Activated CD4-positive, alpha-beta T cell treated with anti-CD3 and anti-CD28 coated beads for 36 hours (primary cell): Measurements from ENCODE around the gene TTLL9. TPM values are rescaled to one million over a fixed set of nuclear protein-coding genes. Genes with fewer than 3 reads are reported as not detected.

Experiments used
- ATAC-seq: fragments of 200-7000 bp; cut with Tn5 transposase; one replicate; pipeline ENCODE4 v1.10.0; 2021; ENCODE audit warnings: mild to moderate bottlenecking, moderate library complexity
- CTCF ChIA-PET: fragments of 350-600 bp; sonication (Branson Sonifier 250); formaldehyde crosslinking; loops from one replicate; lab custom pipeline; 2021; ENCODE audit warnings: antibody characterized with exemption; lab: Charles Lee
- POLR2A ChIA-PET: fragments of 350-600 bp; sonication (Branson Sonifier 250); formaldehyde crosslinking; loops from one replicate; lab custom pipeline; 2021; ENCODE audit warnings: antibody characterized with exemption, inconsistent platforms; lab: Charles Lee
- DNase-seq: peaks from one replicate; pipeline ENCODE4 v3.0.0-alpha.2; 2020
- H3K27ac Mint-ChIP-seq: one replicate; pipeline ENCODE4 v1.8.0; 2021; ENCODE audit warnings: mixed read lengths
- H3K27me3 Mint-ChIP-seq: one replicate; pipeline ENCODE4 v1.8.0; 2021; ENCODE audit warnings: mixed read lengths
- H3K36me3 Mint-ChIP-seq: one replicate; pipeline ENCODE4 v1.8.0; 2021; ENCODE audit warnings: low read depth, mixed read lengths
- H3K4me1 Mint-ChIP-seq: one replicate; pipeline ENCODE4 v1.8.0; 2021; ENCODE audit warnings: mixed read lengths
- H3K4me3 Mint-ChIP-seq: one replicate; pipeline ENCODE4 v1.8.0; 2021; ENCODE audit warnings: mild to moderate bottlenecking, moderate library complexity, mixed read lengths
- H3K9me3 Mint-ChIP-seq: one replicate; pipeline ENCODE4 v1.8.0; 2021; ENCODE audit warnings: low read depth, mixed read lengths
- intact Hi-C, 2 experiments: fragments of 100-400 bp; cut with DNase I in 1 of 2; cut with micrococcal nuclease in 1 of 2; formaldehyde crosslinking; loops; one replicate each; pipeline versions ENCODE4 v1.14.2 to v1.15.1; 2022 to 2024; cut with DNase I, micrococcal nuclease
- total RNA-seq, 2 experiments: library from RNA; stranded (reverse); gene quantifications; one replicate each; pipeline ENCODE4 v1.2.3, GENCODE V29; 2021

TTLL9 gene
- total RNA-seq, 2 experiments from 2014 or later = not detected

DNA sequence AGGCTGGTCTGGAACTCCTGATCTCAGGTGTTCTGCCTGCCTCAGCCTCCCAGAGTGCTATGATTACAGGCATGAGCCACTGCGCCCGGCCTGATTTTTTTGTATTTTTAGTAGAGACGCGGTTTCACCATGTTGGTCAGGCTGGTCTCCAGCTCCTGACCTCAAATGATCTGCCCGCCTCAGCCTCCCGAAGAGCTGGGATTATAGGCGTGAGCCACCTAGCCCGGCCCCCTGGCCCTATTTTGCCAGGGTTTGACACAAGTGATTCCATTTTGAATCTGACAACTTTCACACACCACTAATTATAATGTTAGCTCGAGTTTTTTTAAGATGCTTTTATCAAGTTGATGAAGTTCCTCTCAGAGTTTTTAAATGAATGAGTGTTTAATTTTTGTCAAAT, 25.6 kb downstream of the TTLL9 start:
- peaks cover 6% of the 10 kb centered on the region for H3K27me3 Mint-ChIP-seq
- no peaks in the 10 kb centered on the region for H3K9me3 Mint-ChIP-seq
- H3K4me1 Mint-ChIP-seq = no peaks in the 10 kb centered on the region
- H3K27ac Mint-ChIP-seq = no peak overlapping the region
- H3K4me3 Mint-ChIP-seq = no peak overlapping the region
- intact Hi-C loops = no loop called here
- ChIA-PET CTCF (interaction anchor here (1.8 kb wide), 1 partner anchor 56 kb away, joined by 6 read pairs; the partner anchor contains the start of gene PDRG1), POLR2A (no interaction called here)
- DNase-seq (no peak), ATAC-seq (no peak)
- no peaks in the 10 kb centered on the region for H3K36me3 Mint-ChIP-seq

DNA sequence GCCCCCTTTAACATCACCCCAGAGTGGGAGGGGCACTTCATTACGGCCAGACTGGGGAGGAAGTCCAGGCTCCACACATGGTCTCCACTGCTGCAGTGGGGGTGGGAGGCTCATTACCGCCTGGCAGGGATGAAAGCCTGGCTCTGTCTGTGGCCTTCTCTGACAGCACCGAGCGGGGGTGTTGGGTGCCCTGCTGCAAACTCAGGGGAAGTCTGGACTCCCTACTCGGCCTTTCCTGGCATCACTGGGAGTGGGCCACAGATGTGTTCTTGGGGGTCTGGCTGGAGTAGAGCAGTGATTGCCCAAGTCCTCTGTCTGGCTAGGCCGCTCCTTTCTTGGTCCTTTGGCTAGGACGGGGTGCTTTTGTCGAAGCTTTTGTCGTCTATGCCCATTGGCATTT, 27.1 kb downstream of the TTLL9 start:
- CTCF ChIA-PET = interaction anchor here (1.8 kb wide), 1 partner anchor 55 kb away, joined by 6 read pairs; the partner anchor contains the start of gene PDRG1

DNA sequence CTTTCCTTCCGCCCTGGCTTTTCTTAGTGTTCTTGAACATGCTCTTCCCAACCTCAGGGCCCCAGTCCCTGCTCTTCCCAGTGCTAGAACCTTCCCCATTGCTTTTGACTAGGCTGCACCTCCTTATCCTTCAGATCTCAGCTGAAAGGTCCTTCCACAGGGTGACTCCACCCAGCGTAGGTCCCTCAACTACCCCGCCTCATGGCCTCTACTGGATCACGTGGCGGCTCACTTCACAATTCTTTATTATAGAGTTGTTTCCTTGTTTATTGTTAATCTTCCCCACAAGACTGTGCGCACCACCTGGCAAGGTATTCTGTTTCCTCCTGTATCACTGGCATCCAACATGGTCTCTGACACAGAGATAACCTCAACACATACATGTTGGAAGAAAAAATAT, 31.2 kb downstream of the TTLL9 start:
- Mint-ChIP-seq H3K4me3 (no peak overlapping the region), H3K27ac (no peak overlapping the region), H3K9me3 (no peaks in the 10 kb centered on the region), H3K4me1 (no peaks in the 10 kb centered on the region), H3K36me3 (no peaks in the 10 kb centered on the region), H3K27me3 (peaks cover 3% of the 10 kb centered on the region)
- POLR2A ChIA-PET = no interaction called here
- CTCF ChIA-PET = interaction anchor here (0.6 kb wide), 1 partner anchor 50 kb away, joined by 3 read pairs; the partner anchor contains the start of gene PDRG1
- DNase-seq (no peak), ATAC-seq (no peak)
- intact Hi-C loops = no loop called here

More for the DNA sequence above, 27.1 kb downstream of the TTLL9 start:
- no peak for ATAC-seq
- Mint-ChIP-seq H3K36me3 (no peaks in the 10 kb centered on the region), H3K4me3 (no peak overlapping the region), H3K27ac (no peak overlapping the region), H3K4me1 (no peaks in the 10 kb centered on the region), H3K27me3 (peaks cover 5% of the 10 kb centered on the region), H3K9me3 (no peaks in the 10 kb centered on the region)
- intact Hi-C loops = no loop called here
- DNase-seq = no peak
- POLR2A ChIA-PET = no interaction called here

GRCh38 chr20:31903627-31904386, 33.4 kb downstream of the TTLL9 start:
- H3K9me3 Mint-ChIP-seq = no peaks in the 10 kb centered on the region
- H3K36me3 Mint-ChIP-seq = no peaks in the 10 kb centered on the region
- ATAC-seq (no peak), DNase-seq (no peak)
- no peak overlapping the region for H3K27ac Mint-ChIP-seq
- H3K27me3 Mint-ChIP-seq = no peaks in the 10 kb centered on the region
- intact Hi-C loops = no loop called here
- ChIA-PET POLR2A (no interaction called here), CTCF (no interaction called here)
- no peaks in the 10 kb centered on the region for H3K4me1 Mint-ChIP-seq
- H3K4me3 Mint-ChIP-seq = no peak overlapping the region

GRCh38 chr20:31906001-31906400, 35.6 kb downstream of the TTLL9 start:
- intact Hi-C loops = no loop called here
- H3K27me3 Mint-ChIP-seq = no peaks in the 10 kb centered on the region
- no peak for DNase-seq
- H3K9me3 Mint-ChIP-seq = no peaks in the 10 kb centered on the region
- H3K4me3 Mint-ChIP-seq = no peak overlapping the region
- no peak for ATAC-seq
- no peak overlapping the region for H3K27ac Mint-ChIP-seq
- CTCF ChIA-PET = no interaction called here
- POLR2A ChIA-PET = no interaction called here
- H3K4me1 Mint-ChIP-seq = no peaks in the 10 kb centered on the region
- no peaks in the 10 kb centered on the region for H3K36me3 Mint-ChIP-seq

GRCh38 chr20:31907046-31907445, 36.6 kb downstream of the TTLL9 start:
- no peak overlapping the region for H3K27ac Mint-ChIP-seq
- ChIA-PET CTCF (no interaction called here), POLR2A (no interaction called here)
- no peak overlapping the region for H3K4me3 Mint-ChIP-seq
- H3K4me1 Mint-ChIP-seq = no peaks in the 10 kb centered on the region
- H3K27me3 Mint-ChIP-seq = no peaks in the 10 kb centered on the region
- H3K9me3 Mint-ChIP-seq = no peaks in the 10 kb centered on the region
- intact Hi-C loops = no loop called here
- H3K36me3 Mint-ChIP-seq = no peaks in the 10 kb centered on the region
- no peak for ATAC-seq
- no peak for DNase-seq

DNA sequence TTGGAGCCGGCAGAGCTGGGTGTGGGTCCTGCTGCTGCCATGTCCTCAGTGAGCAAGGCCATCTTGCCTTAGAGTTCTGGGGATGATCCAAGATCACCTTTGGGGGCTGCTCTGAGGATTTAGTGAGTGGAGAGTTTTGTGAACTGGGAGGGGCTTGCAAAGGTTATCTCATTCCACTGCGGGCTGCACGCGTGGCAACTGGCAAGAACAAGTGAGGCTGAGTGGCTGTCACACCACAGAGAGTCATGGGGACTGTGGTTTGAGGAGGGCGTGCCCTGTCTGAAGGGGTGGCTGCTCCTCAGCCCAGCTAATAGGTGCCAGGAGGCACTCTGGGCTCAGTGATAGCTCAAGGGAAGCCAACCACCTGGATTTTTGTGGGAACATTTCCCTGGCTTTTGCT, 37.6 kb downstream of the TTLL9 start:
- CTCF ChIA-PET = interaction anchor here (1.0 kb wide), 1 partner anchor 11 kb away, joined by 3 read pairs; no protein-coding TSS in a partner anchor
- ATAC-seq (no peak), DNase-seq (no peak)
- Mint-ChIP-seq H3K4me1 (no peaks in the 10 kb centered on the region), H3K9me3 (no peaks in the 10 kb centered on the region), H3K4me3 (no peak overlapping the region), H3K27ac (no peak overlapping the region), H3K27me3 (no peaks in the 10 kb centered on the region), H3K36me3 (no peaks in the 10 kb centered on the region)
- intact Hi-C loops = no loop called here
- POLR2A ChIA-PET = no interaction called here

DNA sequence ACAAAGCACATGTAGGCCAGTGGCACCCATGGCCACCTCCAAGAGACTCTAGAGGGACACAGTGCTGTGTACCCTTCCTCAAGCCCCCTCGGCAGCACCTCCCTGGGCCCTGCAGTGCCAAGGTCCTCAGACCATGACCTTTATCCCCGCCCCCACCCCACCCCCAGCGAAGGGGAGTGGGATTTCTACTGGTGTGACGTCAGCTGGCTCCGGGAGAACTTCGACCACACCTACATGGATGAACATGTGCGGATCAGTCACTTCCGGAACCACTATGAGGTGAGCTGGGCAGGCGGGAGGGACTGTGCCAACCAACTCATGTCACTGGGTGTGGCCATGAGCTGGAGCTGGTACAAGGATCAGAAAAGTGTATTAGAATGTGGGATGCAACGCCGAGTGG, 38.0 kb downstream of the TTLL9 start:
- Mint-ChIP-seq H3K4me3 (no peak overlapping the region), H3K27ac (no peak overlapping the region), H3K27me3 (no peaks in the 10 kb centered on the region), H3K9me3 (no peaks in the 10 kb centered on the region), H3K36me3 (no peaks in the 10 kb centered on the region), H3K4me1 (no peaks in the 10 kb centered on the region)
- CTCF ChIA-PET = interaction anchor here (1.0 kb wide), 1 partner anchor 11 kb away, joined by 3 read pairs; no protein-coding TSS in a partner anchor
- intact Hi-C loops = no loop called here
- POLR2A ChIA-PET = no interaction called here
- DNase-seq (no peak), ATAC-seq (no peak)

- intact Hi-C loops = no loop called here
- DNase-seq (no peak), ATAC-seq (no peak)
- H3K27me3 Mint-ChIP-seq = no peaks in the 10 kb centered on the region
- ChIA-PET CTCF (interaction anchor here (0.5 kb wide), 1 partner anchor 55 kb away, joined by 3 read pairs; no protein-coding TSS in a partner anchor), POLR2A (no interaction called here)
- no peaks in the 10 kb centered on the region for H3K36me3 Mint-ChIP-seq
- no peak overlapping the region for H3K4me3 Mint-ChIP-seq
- no peaks in the 10 kb centered on the region for H3K4me1 Mint-ChIP-seq
- no peaks in the 10 kb centered on the region for H3K9me3 Mint-ChIP-seq
- H3K27ac Mint-ChIP-seq = no peak overlapping the region
These were observed 39.0 kb downstream of the TTLL9 start for GRCh38 chr20:31909253-31910070.

- ATAC-seq = no peak
- H3K4me3 Mint-ChIP-seq = no peak overlapping the region
- CTCF ChIA-PET = interaction anchor here (0.5 to 0.6 kb wide), 2 partner anchors 55 to 312 kb away, joined by 3 read pairs; no protein-coding TSS in a partner anchor
These were observed 39.8 kb downstream of the TTLL9 start for GRCh38 chr20:31910071-31910803.

More at GRCh38 chr20:31910071-31910803, 39.8 kb downstream of the TTLL9 start:
- H3K4me1 Mint-ChIP-seq = no peaks in the 10 kb centered on the region
- no peak overlapping the region for H3K27ac Mint-ChIP-seq
- H3K36me3 Mint-ChIP-seq = no peaks in the 10 kb centered on the region
- intact Hi-C loops = no loop called here
- no peak for DNase-seq
- H3K9me3 Mint-ChIP-seq = no peaks in the 10 kb centered on the region
- POLR2A ChIA-PET = no interaction called here
- no peaks in the 10 kb centered on the region for H3K27me3 Mint-ChIP-seq
